OCI-M1 (cell line): ENCODE data around the gene GIMAP6.
"Not testable (repeated sequence)": the region's sequence is repeated elsewhere in the genome, so short reads cannot be mapped to it uniquely, and the experiment has no call there.

Experiments used
- DNase-seq: peaks from one replicate; lab custom pipeline; 2025; lab: John Stamatoyannopoulos, UW

Gene GIMAP6

DNA sequence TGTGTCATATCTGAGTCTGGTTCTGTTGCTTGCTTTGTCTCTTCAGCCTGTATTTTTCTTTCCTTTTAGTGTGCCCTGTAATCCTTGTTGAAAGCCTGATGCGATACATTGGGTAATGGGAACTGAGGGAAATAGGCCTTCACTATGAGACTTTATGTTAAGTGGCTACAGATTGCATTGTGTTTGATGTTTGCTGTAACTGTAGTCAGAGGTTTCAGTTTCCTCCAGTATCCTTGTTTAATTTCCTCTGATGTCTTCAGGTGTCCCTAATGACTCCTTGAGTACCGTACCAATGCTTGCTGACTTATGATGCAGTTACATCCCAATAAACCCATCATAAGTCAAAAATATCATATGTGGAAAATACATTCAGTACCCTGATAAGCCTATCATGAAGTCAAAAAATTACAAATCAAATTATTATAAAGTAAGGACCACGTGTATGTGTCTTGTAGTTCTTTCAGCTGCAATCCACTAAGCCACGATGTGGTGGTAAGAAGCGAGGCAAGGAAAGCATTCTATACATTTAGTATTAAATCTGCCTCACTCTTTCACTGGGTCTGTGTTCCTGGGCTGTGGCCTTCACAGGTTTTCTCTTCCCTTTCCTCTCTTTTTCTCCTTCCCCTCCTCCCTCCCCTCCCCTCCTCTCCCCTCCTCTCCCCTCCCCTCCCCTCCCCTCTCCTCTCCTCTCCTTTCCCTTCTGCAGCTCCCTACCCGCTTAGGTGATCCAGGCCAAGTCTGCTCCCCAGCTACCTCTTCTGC, 13.3 kb upstream of the GIMAP6 start:
- DNase-seq, result no peak

DNA sequence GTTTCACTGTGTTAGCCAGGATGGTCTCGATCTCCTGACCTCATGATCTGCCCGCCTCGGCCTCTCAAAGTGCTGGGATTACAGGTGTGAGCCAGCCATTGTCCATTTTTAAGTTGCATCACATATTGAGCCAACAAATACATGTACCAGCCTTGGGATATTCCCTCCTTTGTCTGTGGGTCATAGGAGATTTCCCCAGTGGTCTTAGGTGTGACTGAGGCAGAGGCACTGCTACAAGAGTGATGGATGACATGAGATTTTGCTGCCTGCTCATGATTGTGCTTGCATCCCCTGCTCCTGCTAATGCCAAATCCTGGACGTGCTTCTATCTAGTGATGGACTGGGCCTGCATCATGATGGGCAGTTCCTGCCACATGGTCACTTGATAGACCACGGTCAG, 10.7 kb upstream of the GIMAP6 start:
- no peak for DNase-seq

DNA sequence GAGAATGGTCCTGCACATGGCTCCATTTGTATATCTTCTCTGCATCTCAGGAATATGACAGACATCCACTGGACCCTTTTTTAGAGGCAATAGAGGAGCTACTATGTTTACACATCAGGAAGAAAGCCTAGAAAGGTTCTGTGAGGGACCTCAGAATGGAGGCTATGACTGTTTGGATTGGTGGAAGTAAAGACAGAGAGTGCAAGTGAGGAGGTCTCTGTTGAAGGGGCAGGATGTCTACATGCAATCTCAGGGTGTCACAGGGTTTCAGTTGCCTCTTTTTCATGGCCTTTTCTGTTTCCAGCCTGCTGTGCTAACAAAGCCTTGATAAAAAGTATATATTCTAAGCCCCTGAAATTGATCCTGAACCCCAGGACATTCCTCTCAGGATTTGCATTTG, 9.7 kb upstream of the GIMAP6 start:
- no peak for DNase-seq

DNA sequence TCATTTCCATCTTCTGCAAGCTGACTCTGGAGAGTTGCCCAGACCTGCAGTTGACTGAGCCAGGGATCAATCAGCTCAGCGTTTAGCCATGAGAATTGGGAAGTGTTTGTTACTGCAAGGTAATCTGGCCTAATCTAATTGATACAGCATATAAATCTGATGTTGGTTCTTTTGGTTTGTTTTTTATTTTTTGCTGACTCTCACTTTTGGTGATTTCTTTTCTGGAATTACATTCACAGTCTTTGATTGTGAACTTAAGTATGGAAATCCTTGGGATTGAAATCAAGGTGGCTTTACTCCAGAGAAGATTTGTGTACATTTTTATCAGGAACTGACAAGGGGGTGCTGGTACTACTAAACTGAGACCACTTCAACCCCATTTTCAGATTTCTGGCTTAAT, 1.7 kb upstream of the GIMAP6 start:
- DNase-seq, result no peak

GRCh38 chr7:150631084-150631826, 930 bp downstream of the GIMAP6 start:
- DNase-seq, result no peak

DNA sequence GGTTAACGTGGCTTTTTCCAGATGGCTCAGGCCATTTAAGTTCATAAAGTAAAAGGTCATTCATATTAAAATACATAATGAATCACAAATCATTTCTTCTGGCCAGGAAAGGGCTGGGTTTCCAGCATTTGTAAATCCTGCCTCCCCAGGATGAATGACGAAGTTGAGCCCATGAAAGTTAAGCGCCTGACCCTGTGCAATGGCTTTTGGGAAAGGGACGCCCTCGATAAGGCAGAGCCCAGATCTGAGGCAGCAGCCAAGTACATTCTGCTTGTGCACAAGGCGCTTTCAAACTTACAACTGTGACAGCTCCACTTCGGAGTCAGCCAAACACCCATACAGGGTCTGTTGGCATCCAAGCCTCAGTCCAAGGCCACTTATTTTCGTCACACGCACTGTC, 2.8 kb downstream of the GIMAP6 start:
- DNase-seq, result no peak

GRCh38 chr7:150627959-150628358, 4.2 kb downstream of the GIMAP6 start:
- DNase-seq, result no peak

DNA sequence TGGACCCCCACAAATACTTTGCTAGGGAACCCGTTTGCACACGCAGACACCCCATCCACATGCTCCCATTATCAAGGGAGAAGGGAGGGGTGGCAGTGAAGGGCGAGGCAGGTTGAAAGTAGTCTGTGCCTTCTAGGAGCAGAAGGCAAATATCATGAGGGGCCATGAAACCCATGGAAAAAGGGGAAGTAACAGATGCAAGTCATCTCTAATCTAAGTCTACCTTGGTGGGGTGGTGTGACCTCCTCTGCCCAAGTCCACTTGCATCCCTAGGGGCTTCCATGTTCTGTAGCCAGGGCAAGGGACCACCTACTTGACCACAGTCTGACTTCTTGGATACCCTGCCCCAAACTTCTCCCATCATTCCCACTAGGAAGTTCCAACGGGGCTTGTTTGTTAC, 5.5 kb downstream of the GIMAP6 start:
- DNase-seq, result peak; percentile 25

GRCh38 chr7:150621376-150621775, 10.8 kb downstream of the GIMAP6 start:
- no peak for DNase-seq

GRCh38 chr7:150620617-150621371, 11.4 kb downstream of the GIMAP6 start:
- no peak for DNase-seq

- DNase-seq, result no peak
These were observed 12.1 kb downstream of the GIMAP6 start for GRCh38 chr7:150620061-150620460.

DNA sequence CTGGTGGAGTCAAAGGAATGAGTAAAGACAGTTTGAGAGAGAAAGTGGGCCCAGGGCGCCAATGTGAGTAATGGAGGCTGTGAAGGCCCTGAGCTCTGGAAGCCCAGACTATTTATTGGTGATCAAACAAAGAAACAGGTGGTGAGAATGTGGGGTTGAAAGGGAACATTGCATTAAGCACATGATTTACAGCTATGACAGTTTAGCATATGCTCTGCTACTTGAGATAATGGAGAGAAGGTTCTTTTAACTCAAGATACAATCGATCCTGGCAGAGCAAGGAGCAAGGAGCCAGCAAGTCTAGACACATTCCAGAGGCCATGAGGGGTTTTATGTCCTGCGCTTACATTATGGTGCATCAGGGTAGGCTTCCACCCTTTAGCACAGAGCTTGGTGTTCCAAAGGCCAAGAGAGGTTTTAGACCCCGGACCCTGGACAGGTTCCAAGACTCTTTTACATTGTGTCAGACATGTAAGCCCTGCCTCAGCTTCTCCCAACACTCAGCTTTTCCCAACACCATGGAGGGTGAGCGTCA, 16.9 kb downstream of the GIMAP6 start:
- not testable (repeated sequence) for DNase-seq

DNA sequence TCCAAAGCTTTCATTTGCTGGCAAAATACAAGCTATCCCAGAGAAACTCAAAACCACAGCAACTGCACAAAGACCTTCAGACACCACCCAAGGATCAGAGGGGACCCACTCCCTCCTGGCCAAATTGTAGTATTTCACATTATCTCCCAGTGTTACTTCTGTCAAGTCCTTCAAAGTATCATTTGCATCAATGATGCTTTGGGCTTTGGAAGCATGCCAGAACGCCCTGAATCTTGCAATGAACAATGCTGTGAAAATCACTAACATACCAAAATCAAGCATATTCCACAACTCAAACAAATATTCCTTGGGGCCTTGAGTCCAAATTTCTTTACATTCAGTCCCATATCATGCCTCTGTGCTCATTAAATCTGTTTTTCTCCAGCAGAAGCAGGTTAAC, 17.8 kb downstream of the GIMAP6 start:
- DNase-seq, result not testable (repeated sequence)

- no peak for DNase-seq
These were observed 18.3 kb downstream of the GIMAP6 start for GRCh38 chr7:150613880-150614279.

GRCh38 chr7:150612925-150613324, 19.3 kb downstream of the GIMAP6 start:
- DNase-seq, result no peak

- DNase-seq, result no peak
These were observed 22.0 kb downstream of the GIMAP6 start for GRCh38 chr7:150610233-150610632.

GRCh38 chr7:150603600-150603999, 28.6 kb downstream of the GIMAP6 start:
- DNase-seq, result not testable (repeated sequence)

GRCh38 chr7:150595361-150595760, 36.8 kb downstream of the GIMAP6 start:
- DNase-seq, result no peak

DNA sequence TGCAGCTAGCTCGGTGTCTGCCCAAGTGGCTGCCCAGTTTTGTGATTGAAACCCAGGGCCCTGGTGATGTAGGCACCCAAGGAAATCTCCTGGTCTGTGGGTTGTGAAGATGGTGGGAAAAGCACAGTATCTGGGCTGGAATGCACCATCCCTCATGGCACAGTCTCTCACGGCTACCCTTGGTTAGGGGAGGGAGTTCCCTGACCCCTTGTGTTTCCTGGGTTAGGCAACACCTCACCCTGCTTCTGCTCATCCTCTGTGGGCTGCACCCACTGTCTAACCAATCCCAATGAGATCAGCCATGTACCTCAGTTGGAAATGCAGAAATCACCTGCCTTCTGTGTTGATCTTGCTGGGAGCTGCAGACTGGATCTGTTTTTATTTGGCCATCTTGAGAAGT, 37.4 kb downstream of the GIMAP6 start:
- no peak for DNase-seq

GRCh38 chr7:150587551-150587950, 44.6 kb downstream of the GIMAP6 start:
- no peak for DNase-seq

- DNase-seq, result peak; percentile 75
These were observed 45.4 kb downstream of the GIMAP6 start for GRCh38 chr7:150586785-150587152.

DNA sequence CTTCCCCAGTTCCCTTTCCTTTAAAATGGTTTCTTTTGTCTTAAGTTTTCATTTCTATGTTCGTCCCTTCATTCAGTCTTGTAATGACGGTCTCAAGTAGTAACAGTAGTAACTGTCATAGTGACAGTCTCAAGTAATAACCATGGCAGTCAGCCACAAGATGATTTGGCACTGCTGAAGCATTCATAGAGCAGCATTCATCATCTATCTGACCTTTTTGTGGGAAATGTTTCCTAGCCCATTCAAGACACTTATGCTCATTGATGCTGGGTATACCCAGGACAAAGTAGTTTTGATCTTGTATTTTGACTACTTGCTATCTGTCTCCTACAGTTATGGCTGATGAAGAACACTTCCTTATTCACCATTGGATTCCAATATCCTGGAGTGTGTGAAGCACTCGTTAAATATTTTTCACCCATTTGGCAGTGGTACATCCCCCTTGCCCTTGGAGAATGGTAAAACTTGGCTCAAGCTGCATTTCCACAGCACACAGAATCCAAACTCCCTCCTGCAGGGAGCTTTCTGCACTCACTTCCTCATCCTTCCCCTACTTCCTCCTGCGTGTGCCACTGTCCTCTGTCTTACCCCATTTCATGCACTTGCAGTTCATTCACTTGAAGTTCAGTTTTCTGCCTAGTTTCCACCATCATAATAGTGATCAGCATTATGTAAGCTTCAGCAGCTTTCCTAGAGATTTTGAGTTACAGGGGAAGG, 46.0 kb downstream of the GIMAP6 start:
- DNase-seq, result peak; percentile 75
